Activated CD4-positive, alpha-beta T cell treated with anti-CD3 and anti-CD28 coated beads for 24 hours (primary cell): ENCODE results near the gene OTUB2.

Experiments used
- DNase-seq, 2 donors: peaks; one replicate each; pipeline ENCODE4 v3.0.0-alpha.2; 2020; ENCODE audit warnings: low read depth in 2 of 2

The OTUB2 gene

GRCh38 chr14:94026173-94026888 lies at the start of gene OTUB2:
TSS of gene OTUB2 (plus strand) at chr14:94026340. CDS start at chr14:94026538, 198 bp downstream.
- DNase-seq, result peak; percentile 90 to 95

GRCh38 chr14:93976477-93977057 lies 49.6 kb upstream of the OTUB2 start, which contains the start of gene ASB2:
TSS of gene ASB2 (minus strand) at chr14:93976570. CDS start at chr14:93964539, 12,031 bp downstream.
- DNase-seq, result no peak

GRCh38 chr14:93977171-93977570 lies 49.0 kb upstream of the OTUB2 start:
- DNase-seq, result no peak

- peak; percentile 56 to 67 for DNase-seq
These were observed 48.2 kb upstream of the OTUB2 start for GRCh38 chr14:93977790-93978581.

GRCh38 chr14:93978735-93979134 lies 47.4 kb upstream of the OTUB2 start:
- DNase-seq, result no peak

- no peak for DNase-seq
These were observed 45.5 kb upstream of the OTUB2 start for GRCh38 chr14:93980456-93981201.

- no peak for DNase-seq
These were observed 44.6 kb upstream of the OTUB2 start for GRCh38 chr14:93981316-93982229.

- no peak for DNase-seq
These were observed 43.7 kb upstream of the OTUB2 start for GRCh38 chr14:93982230-93983007.

GRCh38 chr14:93984070-93984469 lies 42.1 kb upstream of the OTUB2 start:
- DNase-seq, result no peak

GRCh38 chr14:93984987-93985410 lies 41.1 kb upstream of the OTUB2 start:
- DNase-seq, result no peak

- no peak for DNase-seq
These were observed 39.2 kb upstream of the OTUB2 start for GRCh38 chr14:93986955-93987354.

GRCh38 chr14:93987376-93987775 lies 38.8 kb upstream of the OTUB2 start:
- DNase-seq, result no peak

- DNase-seq, result no peak
These were observed 38.2 kb upstream of the OTUB2 start for GRCh38 chr14:93987815-93988476.

GRCh38 chr14:93989939-93990338 lies 36.2 kb upstream of the OTUB2 start:
- no peak for DNase-seq

GRCh38 chr14:93991212-93991611 lies 34.9 kb upstream of the OTUB2 start:
- no peak for DNase-seq

- DNase-seq, result no peak
These were observed 34.5 kb upstream of the OTUB2 start for GRCh38 chr14:93991649-93992048.

GRCh38 chr14:93993382-93993781 lies 32.8 kb upstream of the OTUB2 start:
- no peak for DNase-seq

GRCh38 chr14:93994919-93995682 lies 31.0 kb upstream of the OTUB2 start:
- peak in 1 of 2 donors; percentile 52 for DNase-seq
